GM10266 (cell line): Measurements from ENCODE around the gene GALNT9.
"Not testable (repeated sequence)": the region's sequence is repeated elsewhere in the genome, so short reads cannot be mapped to it uniquely, and the experiment has no call there.

Experiments
- DNase-seq: peaks from one replicate; pipeline ENCODE4 v3.0.0; 2012; ENCODE audit errors: extremely low spot score
- CTCF ChIP-seq: IDR thresholded peaks from 2 replicates; pipeline ENCODE4 v1.5.1; 2012; ENCODE audit warnings: mild to moderate bottlenecking, low read depth; ENCODE audit not compliant: control insufficient read depth, insufficient read depth; ENCODE audit errors: missing control alignments

GALNT9 gene

GRCh38 chr12:132150780-132151144 lies 178.6 kb downstream of the GALNT9 start:
- no peak for DNase-seq
- no peak for TF ChIP-seq CTCF

GRCh38 chr12:132149526-132149925 lies 179.9 kb downstream of the GALNT9 start:
- DNase-seq: not testable (repeated sequence)

- TF ChIP-seq CTCF: no peak
Measured at GRCh38 chr12:132148368-132149045, 180.9 kb downstream of the GALNT9 start.

GRCh38 chr12:132147423-132148367 lies 181.7 kb downstream of the GALNT9 start:
- TF ChIP-seq CTCF: no peak
- no peak for DNase-seq

More at GRCh38 chr12:132148368-132149045, 180.9 kb downstream of the GALNT9 start:
- no peak for DNase-seq

GRCh38 chr12:132146772-132147422 lies 182.5 kb downstream of the GALNT9 start:
- no peak for DNase-seq
- no peak for TF ChIP-seq CTCF
